Keratinocyte (primary cell): ENCODE measurements around the gene ZNF598. TPM values are rescaled to one million over a fixed set of nuclear protein-coding genes. Genes with fewer than 3 reads are reported as not detected.

ENCODE experiments used
- DNase-seq: peaks from one replicate; pipeline ENCODE4 v3.0.0-alpha.2; 2011; ENCODE audit warnings: low read depth, missing footprints, low spot score
- FAIRE-seq: peaks from 2 replicates; lab custom pipeline; 2011; peaks lifted over from hg19 to GRCh38; lab: Jason Lieb, UNC
- H2AFZ ChIP-seq: 2 replicates; pipeline ENCODE4 v1.6.0; 2012; ENCODE audit warnings: low read length, control low read depth, inconsistent platforms; ENCODE audit not compliant: control insufficient read depth
- H3K27ac ChIP-seq: 2 replicates; pipeline ENCODE4 v1.5.1; 2011; ENCODE audit warnings: low read length; ENCODE audit not compliant: control insufficient read depth, insufficient read depth
- H3K27me3 ChIP-seq: 3 replicates; pipeline ENCODE4 v1.6.0; 2011; ENCODE audit warnings: low read length; ENCODE audit not compliant: control insufficient read depth, insufficient read depth; ENCODE audit errors: extremely low read depth
- H3K36me3 ChIP-seq, 2 experiments: 2 replicates in 1 of 2; 3 replicates in 1 of 2; pipeline ENCODE4 v1.5.1; 2011; ENCODE audit warnings: low read length in 2 of 2, mild to moderate bottlenecking in 1 of 2; ENCODE audit not compliant: control insufficient read depth in 2 of 2, insufficient read depth in 2 of 2; ENCODE audit errors: extremely low read depth in 1 of 2
- H3K4me1 ChIP-seq: 3 replicates; pipeline ENCODE4 v1.5.1; 2011; ENCODE audit warnings: low read length; ENCODE audit not compliant: control insufficient read depth, insufficient read depth; ENCODE audit errors: extremely low read depth
- H3K4me2 ChIP-seq: 3 replicates; pipeline ENCODE4 v1.6.0; 2011; ENCODE audit warnings: low read depth, low read length; ENCODE audit not compliant: control insufficient read depth, insufficient read depth; ENCODE audit errors: extremely low read depth
- H3K4me3 ChIP-seq, 3 experiments: fragments of 200-600 bp in 1 of 3; sonication (generic) in 1 of 3; 2 replicates in 2 of 3; 3 replicates in 1 of 3; pipeline ENCODE4 v1.5.1; 2011 to 2016; ENCODE audit warnings: low read length in 3 of 3, mild to moderate bottlenecking in 3 of 3, control low read depth in 2 of 3, inconsistent platforms in 1 of 3, low read depth in 1 of 3, mixed read lengths in 1 of 3, mixed run types in 1 of 3, moderate library complexity in 1 of 3; ENCODE audit not compliant: control insufficient read depth in 2 of 3, insufficient read depth in 2 of 3; ENCODE audit errors: extremely low read depth in 1 of 3
- H3K79me2 ChIP-seq: 2 replicates; pipeline ENCODE4 v1.6.0; 2012; ENCODE audit warnings: low read length; ENCODE audit not compliant: control insufficient read depth, insufficient read depth
- H3K9ac ChIP-seq: 3 replicates; pipeline ENCODE4 v1.6.0; 2011; ENCODE audit warnings: low read length; ENCODE audit not compliant: control insufficient read depth, insufficient read depth; ENCODE audit errors: extremely low read depth
- H3K9me1 ChIP-seq: 3 replicates; pipeline ENCODE4 v1.6.0; 2011; ENCODE audit warnings: low read length; ENCODE audit not compliant: control insufficient read depth, insufficient read depth; ENCODE audit errors: extremely low read depth
- H3K9me3 ChIP-seq: 2 replicates; pipeline ENCODE4 v1.5.1; 2012; ENCODE audit warnings: low read depth, low read length; ENCODE audit not compliant: control insufficient read depth
- H4K20me1 ChIP-seq: 3 replicates; pipeline ENCODE4 v1.6.0; 2011; ENCODE audit warnings: low read length; ENCODE audit not compliant: control insufficient read depth, insufficient read depth; ENCODE audit errors: extremely low read depth
- CTCF ChIP-seq, 3 experiments: IDR thresholded peaks in 1 of 3; conservative IDR thresholded peaks in 1 of 3; optimal IDR thresholded peaks in 1 of 3; 2 replicates in 2 of 3; 3 replicates in 1 of 3; pipeline versions ENCODE3 to v1.5.1; 2011; ENCODE audit warnings: low read length in 3 of 3, mild to moderate bottlenecking in 3 of 3, moderate library complexity in 2 of 3, control low read depth in 1 of 3, inconsistent platforms in 1 of 3; ENCODE audit not compliant: insufficient read depth in 2 of 3; ENCODE audit errors: extremely low read depth in 1 of 3
- EZH2 ChIP-seq: IDR thresholded peaks from one replicate; pipeline ENCODE4 v1.6.1; 2012; ENCODE audit warnings: inconsistent platforms, mild to moderate bottlenecking, low read length, moderate library complexity
- dilution Hi-C: fragments of 300-500 bp; cut with MboI; formaldehyde crosslinking; loops from one replicate; pipeline ENCODE4 v1.7.0; 2020; ENCODE audit warnings: low sequenced_read_pairs; ENCODE audit not compliant: extremely low pct_ligation_motif_present
- polyA plus RNA-seq, 5 experiments: library from polyadenylated mRNA; depleted of rRNA in 3 of 5; stranded (reverse) in 3 of 5; stranded (forward) in 1 of 5; unstranded in 1 of 5; fragments of >200 nt; gene quantifications; 1 replicate in 1 of 5; 2 replicates in 3 of 5; 3 replicates in 1 of 5; pipeline versions ENCODE4 v1.2.1 to v1.2.3, GENCODE V29; 2011 to 2012; ENCODE audit warnings: missing spikeins in 2 of 5, low read depth in 1 of 5, low replicate concordance in 1 of 5

ZNF598 gene
- polyA plus RNA-seq, 1 donor (not counting 4 experiments of a cell fraction or from before 2014, with no cell fraction given) = 18.0 TPM

- Histone ChIP-seq H3K9ac (no peak overlapping the region), H3K9me3 (no peaks in the 10 kb centered on the region), H3K27ac (no peak overlapping the region), H3K4me1 (peaks cover 34% of the 10 kb centered on the region), H3K9me1 (no peaks in the 10 kb centered on the region), H4K20me1 (no peaks in the 10 kb centered on the region), H3K4me2 (no peak overlapping the region), H3K36me3 (peaks cover 14 to 23% of the 10 kb centered on the region in 2 experiments), H3K79me2 (peaks cover 25% of the 10 kb centered on the region), H3K27me3 (peaks cover 19% of the 10 kb centered on the region), H2AFZ (no peak overlapping the region), H3K4me3 (no peak overlapping the region)
- TF ChIP-seq CTCF (optimal IDR thresholded peaks at IDR 0.05 in 1 of 3, IDR thresholded peaks at IDR 0.05 in 1 of 3, conservative IDR thresholded peaks at IDR 0.05 in 1 of 3; ENCODE audit: extremely low read depth in 1 of 3, insufficient read depth in 2 of 3, low read length in 3 of 3) (no peak), EZH2 (no peak)
- FAIRE-seq = no peak
- dilution Hi-C loops = no loop called here
- no peak for DNase-seq
These were observed 32.4 kb downstream of the ZNF598 start for GRCh38 chr16:1976951-1977874.

- Histone ChIP-seq H3K4me3 (no peak overlapping the region), H3K27ac (no peak overlapping the region), H3K4me2 (no peak overlapping the region), H3K4me1 (peaks cover 27% of the 10 kb centered on the region), H3K9me3 (no peaks in the 10 kb centered on the region), H3K9ac (no peak overlapping the region), H3K9me1 (no peaks in the 10 kb centered on the region), H2AFZ (no peak overlapping the region), H3K79me2 (peaks cover 29% of the 10 kb centered on the region), H3K27me3 (peaks cover 8% of the 10 kb centered on the region), H3K36me3 (peaks cover 14 to 23% of the 10 kb centered on the region in 2 experiments), H4K20me1 (no peaks in the 10 kb centered on the region)
- TF ChIP-seq EZH2 = no peak
- no peak for TF ChIP-seq CTCF (optimal IDR thresholded peaks at IDR 0.05 in 1 of 3, IDR thresholded peaks at IDR 0.05 in 1 of 3, conservative IDR thresholded peaks at IDR 0.05 in 1 of 3; ENCODE audit: extremely low read depth in 1 of 3, insufficient read depth in 2 of 3, low read length in 3 of 3)
- dilution Hi-C loops = no loop called here
- FAIRE-seq = no peak
- DNase-seq = no peak
These were observed 33.5 kb downstream of the ZNF598 start for GRCh38 chr16:1976216-1976520.
